SK-N-SH (cell line): Measurements from ENCODE around the gene IQSEC1. TPM values are rescaled to one million over a fixed set of nuclear protein-coding genes. Genes with fewer than 3 reads are reported as not detected.

Source experiments
- CTCF ChIA-PET: fragments of 300-600, 350-600 bp; formaldehyde crosslinking; extraction: SDS; loops from one replicate; lab custom pipeline; 2021; lab: Yijun Ruan, JAX
- POLR2A ChIA-PET: fragments of 350-600 bp; sonication (Branson Sonifier 250); formaldehyde crosslinking; extraction: SDS; loops from one replicate; lab custom pipeline; 2020; ENCODE audit warnings: antibody characterized with exemption, inconsistent platforms; lab: Yijun Ruan, JAX
- DNase-seq: peaks from one replicate; pipeline ENCODE4 v3.0.0; 2012
- H2AFZ ChIP-seq: fragments of 200-600 bp; sonication (generic); 2 replicates; pipeline ENCODE4 v1.8.1; 2016; ENCODE audit warnings: antibody characterized with exemption, mild to moderate bottlenecking, low read depth
- H3F3A ChIP-seq: fragments of 200-600 bp; sonication (generic); replicated peaks from 2 replicates; pipeline ENCODE3; 2016; ENCODE audit warnings: antibody characterized with exemption, mild to moderate bottlenecking; ENCODE audit not compliant: insufficient read depth
- H3K27ac ChIP-seq, 2 experiments: fragments of 200-500 bp in 1 of 2; fragments of 200-600 bp in 1 of 2; sonication (Bioruptor generic) in 1 of 2; sonication (generic), shearing (Covaris generic) in 1 of 2; 2 replicates each; pipeline versions ENCODE4 v1.5.1 to v1.6.1; 2014 to 2016; ENCODE audit warnings: low read depth in 2 of 2, inconsistent platforms in 1 of 2, low read length in 1 of 2, mild to moderate bottlenecking in 1 of 2, mixed read lengths in 1 of 2
- H3K27me3 ChIP-seq: fragments of 200-600 bp; sonication (generic), shearing (Covaris generic); 2 replicates; pipeline ENCODE4 v1.6.1; 2016; ENCODE audit warnings: mixed run types; ENCODE audit not compliant: insufficient read depth
- H3K36me3 ChIP-seq, 2 experiments: fragments of 200-500 bp in 1 of 2; fragments of 200-600 bp in 1 of 2; sonication (Bioruptor generic) in 1 of 2; sonication (generic) in 1 of 2; replicated peaks in 1 of 2; 2 replicates each; pipeline versions ENCODE3 to v1.5.1; 2014 to 2016; ENCODE audit warnings: low read length in 1 of 2, mild to moderate bottlenecking in 1 of 2; ENCODE audit not compliant: insufficient read depth in 2 of 2, control insufficient read depth in 1 of 2
- H3K4me1 ChIP-seq, 2 experiments: fragments of 200-500 bp in 1 of 2; fragments of 200-600 bp in 1 of 2; sonication (Bioruptor generic) in 1 of 2; sonication (generic), shearing (Covaris generic) in 1 of 2; 2 replicates each; pipeline versions ENCODE4 v1.5.1 to v1.6.1; 2014 to 2016; ENCODE audit warnings: low read depth in 1 of 2, low read length in 1 of 2, mixed run types in 1 of 2; ENCODE audit not compliant: insufficient read depth in 2 of 2, control insufficient read depth in 1 of 2
- H3K4me2 ChIP-seq: fragments of 200-600 bp; sonication (generic), shearing (Covaris generic); 2 replicates; pipeline ENCODE4 v1.6.1; 2017; ENCODE audit warnings: mixed run types
- H3K4me3 ChIP-seq, 2 experiments: fragments of 200-500 bp in 1 of 2; fragments of 200-600 bp in 1 of 2; sonication (Bioruptor generic) in 1 of 2; sonication (generic), shearing (Covaris generic) in 1 of 2; 2 replicates each; pipeline versions ENCODE4 v1.5.1 to v1.8.1; 2014 to 2016; ENCODE audit warnings: low read depth in 2 of 2, inconsistent platforms in 1 of 2, low read length in 1 of 2, mild to moderate bottlenecking in 1 of 2, mixed read lengths in 1 of 2, moderate library complexity in 1 of 2
- H3K79me2 ChIP-seq: fragments of 200-600 bp; sonication (generic); 2 replicates; pipeline ENCODE4 v1.8.1; 2017; ENCODE audit warnings: mild to moderate bottlenecking; ENCODE audit not compliant: insufficient read depth
- H3K9ac ChIP-seq: fragments of 200-600 bp; sonication (generic); 2 replicates; pipeline ENCODE4 v1.6.1; 2017; ENCODE audit warnings: mixed run types
- H3K9me2 ChIP-seq: fragments of 200-600 bp; sonication (generic); 2 replicates; pipeline ENCODE4 v1.6.1; 2017; ENCODE audit warnings: mixed run types
- H3K9me3 ChIP-seq: fragments of 200-600 bp; sonication (generic); 2 replicates; pipeline ENCODE4 v1.6.1; 2017; ENCODE audit warnings: mixed run types, mild to moderate bottlenecking, moderate library complexity
- H4K20me1 ChIP-seq: fragments of 200-600 bp; sonication (generic); 2 replicates; pipeline ENCODE4 v1.6.1; 2017; ENCODE audit warnings: mild to moderate bottlenecking, mixed run types; ENCODE audit not compliant: insufficient read depth
- CTCF ChIP-seq: fragments of 200-600 bp; sonication (generic); IDR thresholded peaks from 2 replicates; pipeline ENCODE4 v1.6.1; 2017; ENCODE audit warnings: antibody characterized with exemption, mild to moderate bottlenecking, moderate library complexity
- ELF1 ChIP-seq: IDR thresholded peaks from 2 replicates; pipeline ENCODE4 v1.4.0; 2012
- EP300 ChIP-seq, 2 experiments: IDR thresholded peaks; 2 replicates each; pipeline versions ENCODE4 v1.4.0 to v1.6.1; 2012; ENCODE audit warnings: borderline replicate concordance in 1 of 2, low read depth in 1 of 2, low read length in 1 of 2
- FOSL2 ChIP-seq: IDR thresholded peaks from 2 replicates; pipeline ENCODE4 v1.4.0; 2012; ENCODE audit warnings: low read depth, mild to moderate bottlenecking, moderate library complexity, borderline replicate concordance
- GABPA ChIP-seq: IDR thresholded peaks from 2 replicates; pipeline ENCODE4 v1.4.0; 2012; ENCODE audit warnings: low read depth, mild to moderate bottlenecking
- IRF3 ChIP-seq: fragments of 150-350 bp; IDR thresholded peaks from 2 replicates; pipeline ENCODE4 v1.6.1; 2016; ENCODE audit warnings: mild to moderate bottlenecking, low read depth, low read length
- MAX ChIP-seq: IDR thresholded peaks from 2 replicates; pipeline ENCODE4 v1.4.0; 2012; ENCODE audit warnings: low read depth
- MXI1 ChIP-seq: IDR thresholded peaks from 2 replicates; pipeline ENCODE4 v1.6.1; 2012; ENCODE audit warnings: mild to moderate bottlenecking, low read depth, low read length, improper control_type of control experiment
- NRF1 ChIP-seq: IDR thresholded peaks from 2 replicates; pipeline ENCODE4 v1.6.1; 2012; ENCODE audit warnings: low read depth, mild to moderate bottlenecking, low read length
- POLR2AphosphoS5 ChIP-seq: IDR thresholded peaks from 2 replicates; pipeline ENCODE4 v1.6.1; 2012; ENCODE audit warnings: low read depth, low read length
- REST ChIP-seq: IDR thresholded peaks from 2 replicates; pipeline ENCODE4 v1.6.1; 2012; ENCODE audit warnings: mild to moderate bottlenecking, low read depth, low read length, moderate library complexity
- RFX5 ChIP-seq: IDR thresholded peaks from 2 replicates; pipeline ENCODE4 v1.6.1; 2012; ENCODE audit warnings: mild to moderate bottlenecking, improper control_type of control experiment, low read length
- TCF12 ChIP-seq: IDR thresholded peaks from 2 replicates; pipeline ENCODE4 v1.4.0; 2012
- TEAD4 ChIP-seq: IDR thresholded peaks from 2 replicates; pipeline ENCODE4 v1.4.0; 2012; ENCODE audit warnings: mild to moderate bottlenecking, borderline replicate concordance; ENCODE audit not compliant: insufficient read depth
- USF1 ChIP-seq: IDR thresholded peaks from 2 replicates; pipeline ENCODE4 v1.4.0; 2012; ENCODE audit warnings: low read depth, borderline replicate concordance
- ZBTB33 ChIP-seq: IDR thresholded peaks from 2 replicates; pipeline ENCODE4 v1.4.0; 2012; ENCODE audit warnings: low read depth, borderline replicate concordance
- WGBS: methylation state at CpG from one replicate; pipeline ENCODE4 v1.1.6; 2017; ENCODE audit warnings: low lambda C conversion rate; 5-methylcytosine and 5-hydroxymethylcytosine counted together
- polyA plus RNA-seq, 3 experiments: library from polyadenylated mRNA; depleted of rRNA; stranded (reverse); fragments of >200 nt; gene quantifications; 2 replicates each; pipeline ENCODE4 v1.2.3, GENCODE V29; 2012

The IQSEC1 gene
- polyA plus RNA-seq, 1 of the 3 experiments (the other 2 are of a cell fraction) = 6.2 TPM

- Histone ChIP-seq H3K9me2 (no peaks in the 10 kb centered on the region), H3K9ac (no peak overlapping the region), H3K4me1 (peaks cover 0 to 34% of the 10 kb centered on the region in 2 experiments; a peak in 2 of 4 replicates), H3F3A (no peaks in the 10 kb centered on the region), H3K4me2 (no peak overlapping the region), H3K27ac (no peak overlapping the region), H3K79me2 (peaks cover 18% of the 10 kb centered on the region), H4K20me1 (peaks cover 9% of the 10 kb centered on the region; the same call in 1 of the 2 replicates), H3K36me3 (no peaks in the 10 kb centered on the region), H3K4me3 (no peak overlapping the region), H3K9me3 (no peaks in the 10 kb centered on the region), H2AFZ (no peak overlapping the region), H3K27me3 (no peaks in the 10 kb centered on the region)
- no peak for TF ChIP-seq POLR2AphosphoS5
- TF ChIP-seq EP300 (IDR thresholded peaks at IDR 0.05; ENCODE audit: borderline replicate concordance in 1 of 2, low read depth in 1 of 2, low read length in 1 of 2) = no peak
- TF ChIP-seq GABPA = no peak
- TF ChIP-seq MAX = no peak
- no peak for TF ChIP-seq RFX5
- no peak for TF ChIP-seq TEAD4
- TF ChIP-seq TCF12 = no peak
- TF ChIP-seq NRF1 = no peak
- TF ChIP-seq ELF1 = no peak
- no peak for TF ChIP-seq FOSL2
- TF ChIP-seq MXI1 = no peak
- no peak for TF ChIP-seq IRF3
- no peak for TF ChIP-seq ZBTB33
- no peak for TF ChIP-seq CTCF
- TF ChIP-seq USF1 = no peak
- no peak for TF ChIP-seq REST
- ChIA-PET POLR2A (no interaction called here), CTCF (interaction anchor here (0.9 to 3.0 kb wide), 4 partner anchors 14 to 121 kb away, joined by 3 to 12 read pairs (median 6); no protein-coding TSS in a partner anchor)
- no peak for DNase-seq
- WGBS = 85% methylated on average over 5 of the region's 5 CpGs
These were observed 102.5 kb downstream of the IQSEC1 start for GRCh38 chr3:12970684-12971083.
